ENCODE measurements around the gene ASTL. TPM values are rescaled to one million over a fixed set of nuclear protein-coding genes. Genes with fewer than 3 reads are reported as not detected.

Gene ASTL
- total RNA-seq, 2 experiments from 2014 or later = 0.49 TPM; not detected in 1

GRCh38 chr2:96129528-96130120, 8.7 kb downstream of the ASTL start:
- Histone ChIP-seq H3K9me2 (ENCODE audit: insufficient read depth, low read length) (no peaks in the 10 kb centered on the region), H2AFZ (ENCODE audit: low read length) (no peak overlapping the region), H3K27ac (ENCODE audit: low read depth, low read length, poor library complexity, severe bottlenecking) (no peak overlapping the region), H3K4me2 (ENCODE audit: low read length) (no peak overlapping the region), H3K4me1 (ENCODE audit: insufficient read depth, low read length, poor library complexity, severe bottlenecking) (no peaks in the 10 kb centered on the region), H4K20me1 (ENCODE audit: insufficient read depth, low read length) (no peaks in the 10 kb centered on the region), H3K9me3 (ENCODE audit: low read length) (no peaks in the 10 kb centered on the region), H3K79me2 (ENCODE audit: insufficient read depth, low read depth, low read length) (no peaks in the 10 kb centered on the region), H3K4me3 (ENCODE audit: low read depth, low read length, poor library complexity, severe bottlenecking) (no peak overlapping the region), H3K36me3 (ENCODE audit: insufficient read depth, low read length) (no peaks in the 10 kb centered on the region)
- no peak for DNase-seq (ENCODE audit: low spot score)
- BruUV-seq (replicated peaks) = no TSS peak
- intact Hi-C loops (cut with micrococcal nuclease; ENCODE audit: unreplicated experiment) = no loop called here
- no peak for TF ChIP-seq CTCF (conservative IDR thresholded peaks at IDR 0.05; ENCODE audit: low read length)
- no peak for TF ChIP-seq EZH2phosphoT487 (IDR thresholded peaks at IDR 0.05; ENCODE audit: borderline replicate concordance, low read depth, low read length)
- POLR2A ChIA-PET = no interaction called here
- CTCF ChIA-PET (ENCODE audit: unreplicated experiment) = no interaction called here

DNA sequence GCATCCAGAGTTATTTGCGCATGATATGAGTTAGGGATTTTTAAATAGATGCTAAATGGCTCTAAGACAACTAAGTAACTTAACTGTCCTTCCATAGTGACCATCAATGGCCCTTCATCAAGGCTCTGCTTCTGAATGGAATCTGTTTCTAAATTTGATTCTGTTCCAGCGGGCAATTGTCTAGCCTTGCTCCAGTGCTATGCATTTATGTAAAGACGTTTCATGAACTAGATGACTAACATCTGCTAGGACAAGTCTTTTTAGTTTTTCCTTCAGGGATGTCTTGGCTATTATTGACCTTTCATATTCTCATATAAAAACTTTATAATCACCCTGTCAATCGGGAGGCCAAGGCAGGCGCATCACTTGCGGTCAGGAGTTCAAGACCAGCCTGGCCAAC, 9.8 kb downstream of the ASTL start:
- Histone ChIP-seq H4K20me1 (ENCODE audit: insufficient read depth, low read length) (no peaks in the 10 kb centered on the region), H3K9me2 (ENCODE audit: insufficient read depth, low read length) (no peaks in the 10 kb centered on the region), H3K4me2 (ENCODE audit: low read length) (no peak overlapping the region), H3K27ac (ENCODE audit: low read depth, low read length, poor library complexity, severe bottlenecking) (no peak overlapping the region), H3K4me3 (ENCODE audit: low read depth, low read length, poor library complexity, severe bottlenecking) (no peak overlapping the region), H3K79me2 (ENCODE audit: insufficient read depth, low read depth, low read length) (no peaks in the 10 kb centered on the region), H3K36me3 (ENCODE audit: insufficient read depth, low read length) (no peaks in the 10 kb centered on the region), H3K4me1 (ENCODE audit: insufficient read depth, low read length, poor library complexity, severe bottlenecking) (no peaks in the 10 kb centered on the region), H2AFZ (ENCODE audit: low read length) (no peak overlapping the region), H3K9me3 (ENCODE audit: low read length) (no peaks in the 10 kb centered on the region)
- intact Hi-C loops (cut with micrococcal nuclease; ENCODE audit: unreplicated experiment) = no loop called here
- ChIA-PET POLR2A (no interaction called here), CTCF (ENCODE audit: unreplicated experiment) (no interaction called here)
- DNase-seq (ENCODE audit: low spot score) = no peak
- BruUV-seq (replicated peaks) = no TSS peak
- TF ChIP-seq EZH2phosphoT487 (IDR thresholded peaks at IDR 0.05; ENCODE audit: borderline replicate concordance, low read depth, low read length) = no peak

GRCh38 chr2:96124406-96125265, 13.7 kb downstream of the ASTL start:
- no peak overlapping the region for H3K27ac ChIP-seq (ENCODE audit: low read depth, low read length, poor library complexity, severe bottlenecking)
- H3K4me2 ChIP-seq (ENCODE audit: low read length) = no peak overlapping the region
- no peak for TF ChIP-seq CTCF (conservative IDR thresholded peaks at IDR 0.05; ENCODE audit: low read length)
- TF ChIP-seq EZH2phosphoT487 (IDR thresholded peaks at IDR 0.05; ENCODE audit: borderline replicate concordance, low read depth, low read length) = no peak
- no TSS peak for BruUV-seq (replicated peaks)
- no peaks in the 10 kb centered on the region for H3K79me2 ChIP-seq (ENCODE audit: insufficient read depth, low read depth, low read length)
- POLR2A ChIA-PET = no interaction called here
- H4K20me1 ChIP-seq (ENCODE audit: insufficient read depth, low read length) = no peaks in the 10 kb centered on the region
- DNase-seq (ENCODE audit: low spot score) = no peak
- intact Hi-C loops (cut with micrococcal nuclease; ENCODE audit: unreplicated experiment) = no loop called here
- no peaks in the 10 kb centered on the region for H3K9me3 ChIP-seq (ENCODE audit: low read length)
- no peak overlapping the region for H2AFZ ChIP-seq (ENCODE audit: low read length)
- no peaks in the 10 kb centered on the region for H3K9me2 ChIP-seq (ENCODE audit: insufficient read depth, low read length)
- CTCF ChIA-PET (ENCODE audit: unreplicated experiment) = no interaction called here
- no peaks in the 10 kb centered on the region for H3K36me3 ChIP-seq (ENCODE audit: insufficient read depth, low read length)
- H3K4me1 ChIP-seq (ENCODE audit: insufficient read depth, low read length, poor library complexity, severe bottlenecking) = peaks cover 11% of the 10 kb centered on the region
- no peak overlapping the region for H3K4me3 ChIP-seq (ENCODE audit: low read depth, low read length, poor library complexity, severe bottlenecking)
